Non-pigmented ciliary epithelial cell (primary cell): ENCODE data around the gene LRIT3.

Source experiments
- DNase-seq: peaks from one replicate; pipeline ENCODE4 v3.0.0-alpha.2; 2010; ENCODE audit warnings: low read depth

Gene LRIT3

GRCh38 chr4:109847896-109848442, at the start of gene LRIT3:
Gene LRIT3, plus strand, starts transcription at chr4:109848107. Its CDS starts 95 bp downstream, at chr4:109848202.
- DNase-seq: no peak

GRCh38 chr4:109798866-109799265, 49.0 kb upstream of the LRIT3 start:
- no peak for DNase-seq

- no peak for DNase-seq
Measured at GRCh38 chr4:109801099-109801789, 46.7 kb upstream of the LRIT3 start.

- DNase-seq: peak; percentile 64
Measured at GRCh38 chr4:109801895-109802319, 46.0 kb upstream of the LRIT3 start, which contains the start of gene CFI. Gene CFI, minus strand, starts transcription at chr4:109801999. Its CDS starts 28 bp downstream, at chr4:109801971.

GRCh38 chr4:109803924-109804571, 43.9 kb upstream of the LRIT3 start:
- no peak for DNase-seq

GRCh38 chr4:109809655-109810054, 38.3 kb upstream of the LRIT3 start:
- no peak for DNase-seq

- DNase-seq: no peak
Measured at GRCh38 chr4:109810552-109811387, 37.1 kb upstream of the LRIT3 start.

GRCh38 chr4:109811707-109812106, 36.2 kb upstream of the LRIT3 start:
- DNase-seq: no peak

- DNase-seq: peak; percentile 82
Measured at GRCh38 chr4:109815151-109816081, 32.5 kb upstream of the LRIT3 start, which contains the start of gene GAR1. Gene GAR1, plus strand, starts transcription at chr4:109815762. Its CDS starts 403 bp downstream, at chr4:109816165.

- DNase-seq: no peak
Measured at GRCh38 chr4:109816082-109816442, 31.8 kb upstream of the LRIT3 start.

GRCh38 chr4:109816894-109817293, 31.0 kb upstream of the LRIT3 start:
- DNase-seq: no peak

- no peak for DNase-seq
Measured at GRCh38 chr4:109818268-109818667, 29.6 kb upstream of the LRIT3 start.

- DNase-seq: no peak
Measured at GRCh38 chr4:109820563-109820962, 27.3 kb upstream of the LRIT3 start.

GRCh38 chr4:109821185-109821584, 26.7 kb upstream of the LRIT3 start:
- DNase-seq: no peak

GRCh38 chr4:109826719-109827118, 21.2 kb upstream of the LRIT3 start:
- DNase-seq: no peak

- no peak for DNase-seq
Measured at GRCh38 chr4:109827672-109828071, 20.2 kb upstream of the LRIT3 start, which contains the start of gene RRH. Gene RRH, plus strand, starts transcription at chr4:109827972. Its CDS starts 56 bp downstream, at chr4:109828028.

- no peak for DNase-seq
Measured at GRCh38 chr4:109833756-109834155, 14.2 kb upstream of the LRIT3 start.

GRCh38 chr4:109836985-109837384, 10.9 kb upstream of the LRIT3 start:
- no peak for DNase-seq

- no peak for DNase-seq
Measured at GRCh38 chr4:109846395-109847098, 1.4 kb upstream of the LRIT3 start.

GRCh38 chr4:109848501-109848900, 594 bp downstream of the LRIT3 start:
- no peak for DNase-seq
